Thoracic aorta (tissue), 2 donors: Measurements from ENCODE around the gene DLX5. TPM values are rescaled to one million over a fixed set of nuclear protein-coding genes. Genes with fewer than 3 reads are reported as not detected.
A peak's percentile ranks its signal among the peaks of the same experiment; 100 is the strongest.

ENCODE experiments used
- ATAC-seq: fragments of 150-250 bp; one replicate; pipeline ENCODE4 v1.8.0; 2017; ENCODE audit warnings: low read depth; ENCODE audit not compliant: insufficient number of reproducible peaks, low FRiP score
- DNase-seq: peaks from one replicate; pipeline ENCODE4 v3.0.0-alpha.2; 2020; ENCODE audit warnings: low spot score
- H3K27ac ChIP-seq, 2 donors: fragments of 200-600 bp; sonication (generic); 1 replicate in 1 of 2; 2 replicates in 1 of 2; pipeline ENCODE4 v1.5.1; 2016; ENCODE audit warnings: mild to moderate bottlenecking in 2 of 2, moderate library complexity in 2 of 2
- H3K27me3 ChIP-seq: fragments of 200-600 bp; sonication (generic); replicated peaks from 2 replicates; pipeline ENCODE4 v1.6.0; 2016; ENCODE audit warnings: mild to moderate bottlenecking; ENCODE audit not compliant: insufficient read depth
- H3K36me3 ChIP-seq: fragments of 200-600 bp; sonication (generic); one replicate; pipeline ENCODE4 v1.5.1; 2016
- H3K4me1 ChIP-seq, 2 donors: fragments of 200-600 bp; sonication (generic); 1 replicate in 1 of 2; 2 replicates in 1 of 2; pipeline versions ENCODE4 v1.5.1 to v1.6.0; 2016; ENCODE audit warnings: low read depth in 2 of 2, mild to moderate bottlenecking in 1 of 2; ENCODE audit not compliant: control insufficient read depth in 1 of 2
- H3K4me3 ChIP-seq: fragments of 200-600 bp; sonication (generic); 2 replicates; pipeline ENCODE4 v1.5.1; 2016; ENCODE audit warnings: mild to moderate bottlenecking
- H3K9me3 ChIP-seq: fragments of 200-600 bp; sonication (generic); 2 replicates; pipeline ENCODE4 v1.5.1; 2016
- CTCF ChIP-seq: fragments of 200-600 bp; sonication (generic); IDR thresholded peaks from one replicate; pipeline ENCODE4 v1.5.1; 2019; ENCODE audit warnings: antibody characterized with exemption
- total RNA-seq, 2 donors: library from RNA; depleted of rRNA; stranded (reverse); fragments of >200 nt; gene quantifications; one replicate each; pipeline versions ENCODE4 v1.1.0 to v1.2.3, GENCODE V29; 2016

The DLX5 gene
- total RNA-seq, 2 donors from 2014 or later, result 0.92 TPM; not detected in 1

DNA sequence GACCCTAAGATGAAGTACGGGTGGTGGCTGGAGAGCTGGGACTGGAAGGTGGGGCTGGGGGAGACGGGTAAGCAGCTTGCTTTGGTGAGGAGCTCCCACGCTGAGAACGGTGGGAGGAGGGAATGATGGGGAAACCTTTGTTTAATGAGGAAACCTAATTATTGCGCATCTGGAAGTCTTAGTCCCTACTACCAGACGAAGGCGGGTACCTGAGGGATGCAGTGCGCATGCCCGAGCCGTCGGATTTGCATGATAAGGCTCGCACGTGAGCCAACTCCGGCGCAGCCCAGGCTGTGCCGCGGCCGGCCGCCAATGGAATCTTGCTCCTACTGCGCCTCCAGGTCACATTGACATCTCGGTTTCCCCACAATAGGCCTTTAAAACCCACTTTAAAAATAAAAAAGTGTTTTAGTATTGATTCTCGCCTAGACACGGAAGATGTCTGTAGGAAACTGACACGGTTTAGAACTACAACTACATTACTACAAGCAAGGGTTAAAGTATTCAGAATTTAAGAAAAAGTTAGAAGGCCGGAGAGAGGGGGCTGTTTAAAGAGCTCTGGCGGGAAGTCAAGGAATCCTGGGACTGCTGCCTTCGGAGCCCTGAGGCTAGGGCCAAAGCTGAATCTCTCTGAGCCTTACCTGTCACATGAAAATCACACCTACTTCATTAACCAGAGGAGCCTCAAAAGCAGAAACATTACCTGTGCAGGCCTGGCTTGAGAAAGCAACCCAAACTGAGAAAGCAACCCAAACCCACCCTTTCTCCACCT, 31.4 kb downstream of the DLX5 start:
- peaks cover 0 to 4% of the 10 kb centered on the region in 2 donors for H3K4me1 ChIP-seq
- no peak for TF ChIP-seq CTCF
- no peak for DNase-seq
- peaks cover 45% of the 10 kb centered on the region for H3K27me3 ChIP-seq
- H3K9me3 ChIP-seq, result no peaks in the 10 kb centered on the region
- peak overlapping the region; percentile 39 for H3K4me3 ChIP-seq
- H3K36me3 ChIP-seq, result no peaks in the 10 kb centered on the region
- no peak for ATAC-seq
- no peak overlapping the region for H3K27ac ChIP-seq

DNA sequence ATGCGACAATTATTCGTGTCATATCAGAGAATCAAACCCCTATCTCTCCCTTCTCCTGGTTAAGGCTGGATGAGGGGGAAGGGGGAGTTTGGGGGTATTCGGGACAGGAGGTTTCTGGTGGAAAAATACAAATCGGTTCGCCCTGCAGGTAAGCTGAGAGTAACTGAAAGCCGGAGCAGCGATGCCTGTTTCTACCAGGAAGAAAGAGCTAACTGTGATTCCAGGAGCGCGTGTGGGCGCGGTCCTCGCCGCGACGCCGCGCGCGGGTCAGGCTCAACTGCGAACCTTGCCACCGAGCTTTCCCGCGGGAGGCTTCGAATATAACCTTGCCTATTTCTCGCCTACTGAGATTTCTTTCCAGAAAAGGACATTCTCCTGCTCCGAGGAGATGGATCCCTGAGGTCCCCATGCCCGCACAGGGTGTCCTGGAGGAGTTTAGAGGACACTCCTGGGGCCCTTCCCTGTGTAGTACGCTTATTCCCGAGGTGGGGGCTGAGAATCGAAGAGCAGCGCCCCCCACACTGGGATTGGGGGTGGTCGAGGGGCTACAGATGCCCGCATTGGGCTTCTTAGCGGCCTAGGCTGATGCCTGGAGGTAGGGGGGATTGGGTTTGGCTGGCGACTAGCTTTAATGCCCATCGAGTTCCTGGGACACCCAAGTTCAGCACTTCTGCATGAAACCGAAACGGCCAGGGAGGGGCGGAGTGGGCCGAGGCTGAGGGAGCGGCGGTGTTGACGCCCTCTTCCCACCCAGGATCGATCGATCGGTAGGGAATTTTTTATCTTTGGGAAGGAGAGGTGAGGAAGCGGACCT, 32.2 kb downstream of the DLX5 start:
- Histone ChIP-seq H3K4me1 (peaks cover 0 to 4% of the 10 kb centered on the region in 2 donors), H3K9me3 (no peaks in the 10 kb centered on the region), H3K27me3 (peaks cover 40% of the 10 kb centered on the region), H3K36me3 (no peaks in the 10 kb centered on the region), H3K4me3 (peak overlapping the region; percentile 39), H3K27ac (no peak overlapping the region)
- ATAC-seq (no peak), DNase-seq (no peak)
- no peak for TF ChIP-seq CTCF

DNA sequence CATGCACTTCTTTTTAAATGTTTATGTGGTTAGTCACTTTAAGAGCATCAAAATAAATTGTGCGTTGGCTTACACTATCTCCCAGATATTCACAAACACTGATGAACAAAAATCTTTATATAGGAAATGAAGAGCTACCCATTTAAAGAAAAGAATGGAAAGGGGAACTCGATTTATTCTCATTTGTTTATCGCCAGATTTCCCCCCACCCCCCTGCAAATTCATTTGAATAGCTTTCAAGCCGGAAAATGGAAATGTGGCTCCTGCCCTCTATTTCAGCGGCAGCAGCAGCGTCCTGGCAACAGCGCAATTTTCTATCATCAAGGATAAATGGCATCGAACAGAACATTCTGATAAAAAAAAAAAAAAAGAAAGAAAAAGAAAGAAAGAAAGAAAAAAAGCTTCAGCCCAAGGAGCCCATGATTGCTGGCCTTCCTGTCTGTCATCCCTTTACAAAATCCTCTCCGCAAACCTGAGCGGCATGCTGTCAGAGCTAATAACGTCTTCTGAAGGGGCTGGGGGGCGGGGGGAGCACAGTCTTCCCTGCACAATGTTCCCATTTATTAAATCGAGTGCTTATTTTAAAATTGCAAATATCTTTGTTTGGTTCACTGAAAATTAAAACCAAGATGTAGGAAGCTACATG, 33.0 kb downstream of the DLX5 start:
- ATAC-seq (no peak), DNase-seq (no peak)
- H3K4me3 ChIP-seq, result no peak overlapping the region
- H3K36me3 ChIP-seq, result no peaks in the 10 kb centered on the region
- H3K27me3 ChIP-seq, result peaks cover 33% of the 10 kb centered on the region
- peaks cover 0 to 4% of the 10 kb centered on the region in 2 donors for H3K4me1 ChIP-seq
- no peak overlapping the region for H3K27ac ChIP-seq
- no peaks in the 10 kb centered on the region for H3K9me3 ChIP-seq
- TF ChIP-seq CTCF, result no peak

- H3K36me3 ChIP-seq, result no peaks in the 10 kb centered on the region
- no peak for TF ChIP-seq CTCF
- H3K27me3 ChIP-seq, result peaks cover 39% of the 10 kb centered on the region
These were observed 34.7 kb downstream of the DLX5 start for GRCh38 chr7:96989859-96990317.

More at GRCh38 chr7:96989859-96990317, 34.7 kb downstream of the DLX5 start:
- no peak overlapping the region for H3K27ac ChIP-seq
- DNase-seq (no peak), ATAC-seq (no peak)
- peaks cover 0 to 4% of the 10 kb centered on the region in 2 donors for H3K4me1 ChIP-seq
- no peak overlapping the region for H3K4me3 ChIP-seq
- no peaks in the 10 kb centered on the region for H3K9me3 ChIP-seq
